ENCODE measurements around the gene SYNE1. TPM values are rescaled to one million over a fixed set of nuclear protein-coding genes. Genes with fewer than 3 reads are reported as not detected.

Gene SYNE1
- total and polyA plus RNA-seq, 4 donors, result 10.2 to 105 (median 24.5) TPM

GRCh38 chr6:152420696-152421095 lies 216.5 kb downstream of the SYNE1 start:
- DNase-seq (ENCODE audit: low spot score), result no peak
- Histone ChIP-seq H3K4me3 (ENCODE audit: low read depth in 1 of 3, low read length in 3 of 3) (no peak overlapping the region), H3K9ac (ENCODE audit: low read depth in 1 of 2, low read length in 2 of 2) (no peak overlapping the region), H3K27ac (ENCODE audit: low read depth in 1 of 2, low read length in 2 of 2) (no peak overlapping the region), H3K27me3 (ENCODE audit: control insufficient read depth in 4 of 4, insufficient read depth in 4 of 4, low read length in 3 of 4) (peaks cover 0 to 7% (median 0%) of the 10 kb centered on the region in 4 donors), H3K4me1 (ENCODE audit: control insufficient read depth in 4 of 4, insufficient read depth in 4 of 4, low read length in 3 of 4) (no peaks in the 10 kb centered on the region), H3K9me3 (ENCODE audit: control insufficient read depth in 4 of 4, low read length in 3 of 4) (no peaks in the 10 kb centered on the region), H3K36me3 (ENCODE audit: control insufficient read depth in 4 of 4, insufficient read depth in 3 of 4, low read depth in 1 of 4, low read length in 3 of 4) (no peaks in the 10 kb centered on the region)
- TF ChIP-seq, protein P1, sequence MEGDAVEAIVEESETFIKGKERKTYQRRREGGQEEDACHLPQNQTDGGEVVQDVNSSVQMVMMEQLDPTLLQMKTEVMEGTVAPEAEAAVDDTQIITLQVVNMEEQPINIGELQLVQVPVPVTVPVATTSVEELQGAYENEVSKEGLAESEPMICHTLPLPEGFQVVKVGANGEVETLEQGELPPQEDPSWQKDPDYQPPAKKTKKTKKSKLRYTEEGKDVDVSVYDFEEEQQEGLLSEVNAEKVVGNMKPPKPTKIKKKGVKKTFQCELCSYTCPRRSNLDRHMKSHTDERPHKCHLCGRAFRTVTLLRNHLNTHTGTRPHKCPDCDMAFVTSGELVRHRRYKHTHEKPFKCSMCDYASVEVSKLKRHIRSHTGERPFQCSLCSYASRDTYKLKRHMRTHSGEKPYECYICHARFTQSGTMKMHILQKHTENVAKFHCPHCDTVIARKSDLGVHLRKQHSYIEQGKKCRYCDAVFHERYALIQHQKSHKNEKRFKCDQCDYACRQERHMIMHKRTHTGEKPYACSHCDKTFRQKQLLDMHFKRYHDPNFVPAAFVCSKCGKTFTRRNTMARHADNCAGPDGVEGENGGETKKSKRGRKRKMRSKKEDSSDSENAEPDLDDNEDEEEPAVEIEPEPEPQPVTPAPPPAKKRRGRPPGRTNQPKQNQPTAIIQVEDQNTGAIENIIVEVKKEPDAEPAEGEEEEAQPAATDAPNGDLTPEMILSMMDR (IDR thresholded peaks at IDR 0.05; ENCODE audit: low read depth, low read length, missing input control), result no peak
- TF ChIP-seq HNF4G (IDR thresholded peaks at IDR 0.05) (no peak), SP1 (IDR thresholded peaks at IDR 0.05) (no peak)
- TF ChIP-seq, protein P2, sequence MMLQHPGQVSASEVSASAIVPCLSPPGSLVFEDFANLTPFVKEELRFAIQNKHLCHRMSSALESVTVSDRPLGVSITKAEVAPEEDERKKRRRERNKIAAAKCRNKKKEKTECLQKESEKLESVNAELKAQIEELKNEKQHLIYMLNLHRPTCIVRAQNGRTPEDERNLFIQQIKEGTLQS (IDR thresholded peaks at IDR 0.05), result no peak
- TF ChIP-seq, protein P3, sequence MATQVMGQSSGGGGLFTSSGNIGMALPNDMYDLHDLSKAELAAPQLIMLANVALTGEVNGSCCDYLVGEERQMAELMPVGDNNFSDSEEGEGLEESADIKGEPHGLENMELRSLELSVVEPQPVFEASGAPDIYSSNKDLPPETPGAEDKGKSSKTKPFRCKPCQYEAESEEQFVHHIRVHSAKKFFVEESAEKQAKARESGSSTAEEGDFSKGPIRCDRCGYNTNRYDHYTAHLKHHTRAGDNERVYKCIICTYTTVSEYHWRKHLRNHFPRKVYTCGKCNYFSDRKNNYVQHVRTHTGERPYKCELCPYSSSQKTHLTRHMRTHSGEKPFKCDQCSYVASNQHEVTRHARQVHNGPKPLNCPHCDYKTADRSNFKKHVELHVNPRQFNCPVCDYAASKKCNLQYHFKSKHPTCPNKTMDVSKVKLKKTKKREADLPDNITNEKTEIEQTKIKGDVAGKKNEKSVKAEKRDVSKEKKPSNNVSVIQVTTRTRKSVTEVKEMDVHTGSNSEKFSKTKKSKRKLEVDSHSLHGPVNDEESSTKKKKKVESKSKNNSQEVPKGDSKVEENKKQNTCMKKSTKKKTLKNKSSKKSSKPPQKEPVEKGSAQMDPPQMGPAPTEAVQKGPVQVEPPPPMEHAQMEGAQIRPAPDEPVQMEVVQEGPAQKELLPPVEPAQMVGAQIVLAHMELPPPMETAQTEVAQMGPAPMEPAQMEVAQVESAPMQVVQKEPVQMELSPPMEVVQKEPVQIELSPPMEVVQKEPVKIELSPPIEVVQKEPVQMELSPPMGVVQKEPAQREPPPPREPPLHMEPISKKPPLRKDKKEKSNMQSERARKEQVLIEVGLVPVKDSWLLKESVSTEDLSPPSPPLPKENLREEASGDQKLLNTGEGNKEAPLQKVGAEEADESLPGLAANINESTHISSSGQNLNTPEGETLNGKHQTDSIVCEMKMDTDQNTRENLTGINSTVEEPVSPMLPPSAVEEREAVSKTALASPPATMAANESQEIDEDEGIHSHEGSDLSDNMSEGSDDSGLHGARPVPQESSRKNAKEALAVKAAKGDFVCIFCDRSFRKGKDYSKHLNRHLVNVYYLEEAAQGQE (IDR thresholded peaks at IDR 0.05), result no peak

GRCh38 chr6:152418551-152418950 lies 218.6 kb downstream of the SYNE1 start:
- H3K27me3 ChIP-seq (ENCODE audit: control insufficient read depth in 4 of 4, insufficient read depth in 4 of 4, low read length in 3 of 4), result peaks cover 0 to 7% (median 0%) of the 10 kb centered on the region in 4 donors
- H3K9ac ChIP-seq (ENCODE audit: low read depth in 1 of 2, low read length in 2 of 2), result no peak overlapping the region
- no peaks in the 10 kb centered on the region for H3K36me3 ChIP-seq (ENCODE audit: control insufficient read depth in 4 of 4, insufficient read depth in 3 of 4, low read depth in 1 of 4, low read length in 3 of 4)
- TF ChIP-seq SP1 (IDR thresholded peaks at IDR 0.05) (no peak), RAD21 (IDR thresholded peaks at IDR 0.05) (no peak), FOXA2 (IDR thresholded peaks at IDR 0.05) (no peak), TAF1 (conservative IDR thresholded peaks at IDR 0.05) (no peak)
- no peaks in the 10 kb centered on the region for H3K9me3 ChIP-seq (ENCODE audit: control insufficient read depth in 4 of 4, low read length in 3 of 4)
- H3K4me3 ChIP-seq (ENCODE audit: low read depth in 1 of 3, low read length in 3 of 3), result no peak overlapping the region
- no peaks in the 10 kb centered on the region for H3K4me1 ChIP-seq (ENCODE audit: control insufficient read depth in 4 of 4, insufficient read depth in 4 of 4, low read length in 3 of 4)
- no peak for DNase-seq (ENCODE audit: low spot score)
- H3K27ac ChIP-seq (ENCODE audit: low read depth in 1 of 2, low read length in 2 of 2), result no peak overlapping the region

DNA sequence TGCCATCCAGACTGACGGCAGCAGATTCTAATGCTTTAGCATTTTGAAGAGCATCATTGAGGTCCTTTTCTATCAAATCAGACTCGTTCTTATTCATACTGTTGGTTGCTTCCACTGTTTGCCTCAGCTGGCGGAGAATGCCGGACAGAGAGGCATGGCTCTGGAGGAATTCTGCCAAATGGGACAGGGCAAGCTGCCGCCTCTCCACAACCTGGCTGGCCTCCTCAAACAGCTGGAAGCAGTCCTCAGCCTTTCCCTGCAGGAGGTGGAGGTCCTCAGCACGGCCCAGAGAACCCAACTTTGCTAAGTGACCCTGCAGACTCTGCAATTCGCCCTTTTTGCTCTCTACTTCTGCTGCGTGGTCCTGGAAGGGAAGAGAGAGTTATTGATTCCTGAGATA lies 220.5 kb downstream of the SYNE1 start:
- H3K9me3 ChIP-seq (ENCODE audit: control insufficient read depth in 4 of 4, low read length in 3 of 4), result no peaks in the 10 kb centered on the region
- 83% methylated on average over 8 of the region's 8 CpGs for WGBS
- H3K4me3 ChIP-seq (ENCODE audit: low read depth in 1 of 3, low read length in 3 of 3), result no peak overlapping the region
- TF ChIP-seq, protein P2 (IDR thresholded peaks at IDR 0.05), result no peak
- TF ChIP-seq HNF4A (conservative IDR thresholded peaks at IDR 0.05) (no peak), NR2F2 (IDR thresholded peaks at IDR 0.05) (no peak), FOXA2 (IDR thresholded peaks at IDR 0.05) (no peak), HNF4G (IDR thresholded peaks at IDR 0.05) (no peak)
- TF ChIP-seq, protein P4, sequence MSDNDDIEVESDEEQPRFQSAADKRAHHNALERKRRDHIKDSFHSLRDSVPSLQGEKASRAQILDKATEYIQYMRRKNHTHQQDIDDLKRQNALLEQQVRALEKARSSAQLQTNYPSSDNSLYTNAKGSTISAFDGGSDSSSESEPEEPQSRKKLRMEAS (IDR thresholded peaks at IDR 0.05), result no peak
- H3K27ac ChIP-seq (ENCODE audit: low read depth in 1 of 2, low read length in 2 of 2), result no peak overlapping the region
- peaks cover 0 to 5% (median 0%) of the 10 kb centered on the region in 4 donors for H3K27me3 ChIP-seq (ENCODE audit: control insufficient read depth in 4 of 4, insufficient read depth in 4 of 4, low read length in 3 of 4)
- no peaks in the 10 kb centered on the region for H3K4me1 ChIP-seq (ENCODE audit: control insufficient read depth in 4 of 4, insufficient read depth in 4 of 4, low read length in 3 of 4)
- H3K36me3 ChIP-seq (ENCODE audit: control insufficient read depth in 4 of 4, insufficient read depth in 3 of 4, low read depth in 1 of 4, low read length in 3 of 4), result no peaks in the 10 kb centered on the region
- no peak for DNase-seq (ENCODE audit: low spot score)
- H3K9ac ChIP-seq (ENCODE audit: low read depth in 1 of 2, low read length in 2 of 2), result no peak overlapping the region
